ENCODE data around the gene PRMT9.

GRCh38 chr4:147730333-147730732, 46.4 kb upstream of the PRMT9 start:
- TF ChIP-seq REST (IDR thresholded peaks at IDR 0.05; ENCODE audit: low read depth, low read length), result no peak
- TF ChIP-seq RBBP5 (conservative IDR thresholded peaks at IDR 0.05), result no peak
- no peak for TF ChIP-seq CTCF (IDR thresholded peaks at IDR 0.05 in 2 of 3, conservative IDR thresholded peaks at IDR 0.05 in 1 of 3; ENCODE audit: control insufficient read depth in 2 of 3, extremely low read depth in 1 of 3, insufficient read depth in 1 of 3, low read depth in 3 of 3, low read length in 3 of 3)
- TF ChIP-seq CREB1 (IDR thresholded peaks at IDR 0.05; ENCODE audit: low read depth), result no peak
- no peak for TF ChIP-seq MAX (IDR thresholded peaks at IDR 0.05; ENCODE audit: low read depth, low read length)
- TF ChIP-seq RAD21 (IDR thresholded peaks at IDR 0.05; ENCODE audit: insufficient read depth, low read depth, low read length), result no peak
- TF ChIP-seq SUPT20H (IDR thresholded peaks at IDR 0.05; ENCODE audit: borderline replicate concordance, control insufficient read depth, low read depth, low read length), result no peak
- no peak for TF ChIP-seq TAF1 (IDR thresholded peaks at IDR 0.05; ENCODE audit: borderline replicate concordance, low read depth, low read length)
- TF ChIP-seq YY1 (IDR thresholded peaks at IDR 0.05; ENCODE audit: low read depth, low read length), result no peak
- TF ChIP-seq KDM1A (IDR thresholded peaks at IDR 0.05; ENCODE audit: borderline replicate concordance), result no peak
- TF ChIP-seq HCFC1 (IDR thresholded peaks at IDR 0.05; ENCODE audit: low read length), result no peak

Measured in GM12878 (cell line).